Breast epithelium (tissue), 3 donors: ENCODE data around the gene BARX1.

Experiments used
- CTCF ChIP-seq, 3 donors: fragments of 450-650 bp; IDR thresholded peaks; one replicate each; pipeline ENCODE4 v1.5.1; 2016 to 2017; ENCODE audit warnings: antibody characterized with exemption in 3 of 3, mild to moderate bottlenecking in 3 of 3, moderate library complexity in 3 of 3
- POLR2A ChIP-seq: fragments of 450-650 bp; IDR thresholded peaks from one replicate; pipeline ENCODE4 v1.6.1; 2016; ENCODE audit warnings: antibody characterized with exemption, mild to moderate bottlenecking, moderate library complexity

GRCh38 chr9:93905473-93906133 lies 49.6 kb downstream of the BARX1 start:
- TF ChIP-seq CTCF (IDR thresholded peaks at IDR 0.05): no peak
- TF ChIP-seq POLR2A: no peak
